HepG2 (cell line): ENCODE results near the gene ZMIZ2. TPM values are rescaled to one million over a fixed set of nuclear protein-coding genes. Genes with fewer than 3 reads are reported as not detected.

Experiments
- ADNP ChIP-seq: sonication (generic); formaldehyde crosslinking; IDR thresholded peaks from 2 replicates; pipeline ENCODE4 v1.4.0; 2020; ENCODE audit warnings: missing genetic modification reagents
- AFF4 ChIP-seq: sonication (generic); formaldehyde crosslinking; IDR thresholded peaks from 2 replicates; pipeline ENCODE4 v1.4.0; 2020; ENCODE audit warnings: missing genetic modification reagents
- ARID5B ChIP-seq: IDR thresholded peaks from 2 replicates; pipeline ENCODE4 v1.4.0; 2020; ENCODE audit warnings: mild to moderate bottlenecking, missing genetic modification reagents
- DMAP1 ChIP-seq: IDR thresholded peaks from 2 replicates; pipeline ENCODE4 v1.6.1; 2016
- ELF1 ChIP-seq: sonication (generic); formaldehyde crosslinking; IDR thresholded peaks from 2 replicates; pipeline ENCODE4 v1.4.0; 2020; ENCODE audit warnings: missing genetic modification reagents
- ELF3 ChIP-seq: IDR thresholded peaks from 2 replicates; pipeline ENCODE4 v1.6.1; 2016; ENCODE audit warnings: missing genetic modification reagents, missing compliant biosample characterization
- FOXK2 ChIP-seq: fragments of 450-650 bp; IDR thresholded peaks from 2 replicates; pipeline ENCODE4 v1.6.1; 2016
- GABPB1 ChIP-seq: IDR thresholded peaks from 2 replicates; pipeline ENCODE4 v1.6.1; 2016; ENCODE audit warnings: mild to moderate bottlenecking, missing genetic modification reagents, moderate library complexity, missing compliant biosample characterization
- HMGXB4 ChIP-seq, 2 experiments: sonication (generic) in 1 of 2; formaldehyde crosslinking in 1 of 2; IDR thresholded peaks; 2 replicates each; pipeline versions ENCODE4 v1.4.0 to v1.6.1; 2018 to 2020; ENCODE audit warnings: missing genetic modification reagents in 2 of 2, borderline replicate concordance in 1 of 2, low read depth in 1 of 2, mild to moderate bottlenecking in 1 of 2, missing biosample characterization in 1 of 2
- PCBP2 ChIP-seq: fragments of 200-400 bp; formaldehyde crosslinking; optimal IDR thresholded peaks from 2 replicates; pipeline ENCODE3; 2018; ENCODE audit warnings: low read length, low read depth; ENCODE audit not compliant: poor library complexity, severe bottlenecking
- POLR2G ChIP-seq: fragments of 200-400 bp; formaldehyde crosslinking; IDR thresholded peaks from 2 replicates; pipeline ENCODE4 v1.6.1; 2018; ENCODE audit warnings: mild to moderate bottlenecking, low read depth, low read length, moderate library complexity
- RXRB ChIP-seq: IDR thresholded peaks from 2 replicates; pipeline ENCODE4 v1.6.1; 2016; ENCODE audit warnings: borderline replicate concordance, missing genetic modification reagents, missing compliant biosample characterization
- SALL1 ChIP-seq: sonication (generic); formaldehyde crosslinking; IDR thresholded peaks from 2 replicates; pipeline ENCODE4 v1.8.0; 2022; ENCODE audit warnings: mild to moderate bottlenecking, missing genetic modification reagents
- SIX4 ChIP-seq: sonication (generic); formaldehyde crosslinking; IDR thresholded peaks from 2 replicates; pipeline ENCODE4 v1.4.0; 2020; ENCODE audit warnings: missing genetic modification reagents
- SMAD1 ChIP-seq: sonication (generic); formaldehyde crosslinking; IDR thresholded peaks from 2 replicates; pipeline ENCODE4 v1.4.0; 2020; ENCODE audit warnings: missing genetic modification reagents, low read depth, mild to moderate bottlenecking, borderline replicate concordance
- SOX5 ChIP-seq: IDR thresholded peaks from 2 replicates; pipeline ENCODE4 v1.6.1; 2016; ENCODE audit warnings: borderline replicate concordance
- THAP8 ChIP-seq: sonication (generic); formaldehyde crosslinking; IDR thresholded peaks from 2 replicates; pipeline ENCODE4 v1.5.1; 2020; ENCODE audit warnings: missing genetic modification reagents, mild to moderate bottlenecking, borderline replicate concordance
- ZMYM3 ChIP-seq: sonication (generic); formaldehyde crosslinking; IDR thresholded peaks from 2 replicates; pipeline ENCODE4 v1.5.1; 2020; ENCODE audit warnings: mild to moderate bottlenecking, missing genetic modification reagents
- ZNF564 ChIP-seq: sonication (generic); formaldehyde crosslinking; IDR thresholded peaks from 2 replicates; pipeline ENCODE4 v1.8.1; 2023; ENCODE audit warnings: mild to moderate bottlenecking, missing genetic modification reagents
- ZNF839 ChIP-seq: sonication (generic); formaldehyde crosslinking; IDR thresholded peaks from 2 replicates; pipeline ENCODE4 v1.4.0; 2020; ENCODE audit warnings: missing genetic modification reagents, mild to moderate bottlenecking, borderline replicate concordance
- polyA plus RNA-seq, 8 experiments: library from polyadenylated mRNA; depleted of rRNA in 3 of 8; stranded (reverse) in 7 of 8; unstranded in 1 of 8; fragments of >200 nt; fragmentation: Illumina TruSeq in 4 of 8; extraction: Trizol in 4 of 8; gene quantifications; 2 replicates each; pipeline versions ENCODE4 v1.2.1 to v1.2.3, GENCODE V29; 2011 to 2016; ENCODE audit warnings: low read depth in 4 of 8, missing spikeins in 1 of 8, mixed read lengths in 1 of 8; ENCODE audit not compliant: insufficient read depth in 1 of 8
- total RNA-seq, 5 experiments: library from RNA; depleted of rRNA; stranded (reverse); fragments of >200 nt; fragmentation: Illumina TruSeq; extraction: Trizol; gene quantifications; 2 replicates each; pipeline ENCODE4 v1.2.3, GENCODE V29; 2016; ENCODE audit warnings: low read depth in 1 of 5

Gene ZMIZ2
- total and polyA plus RNA-seq, 2 of the 13 experiments (the other 11 are each of a cell fraction or from before 2014, with no cell fraction given), result 4.9 to 7.9 TPM

GRCh38 chr7:44796034-44796503 lies 47.4 kb downstream of the ZMIZ2 start (continued):
- TF ChIP-seq ARID5B (CRISPR knock-in tag) (0 out of 2 replicates have a peak, but pooled peaks have one; percentile 28), ELF1 (peak; percentile 58; the same call in 1 of the 2 replicates), ZMYM3 (peak; percentile 99), FOXK2 (no peak), RXRB (CRISPR knock-in tag) (peak; percentile 64), SALL1 (CRISPR knock-in tag) (peak; percentile 71), THAP8 (CRISPR knock-in tag) (0 out of 2 replicates have a peak, but pooled peaks have one; percentile 55), GABPB1 (CRISPR knock-in tag) (peak; percentile 86), PCBP2 (no peak), ADNP (CRISPR knock-in tag) (peak; percentile 88; the same call in 1 of the 2 replicates), ELF3 (peak; percentile 13), POLR2G (no peak), HMGXB4 (CRISPR knock-in tag; IDR thresholded peaks at IDR 0.05; ENCODE audit: borderline replicate concordance in 1 of 2, low read depth in 1 of 2) (peak in 1 of 2 experiments; percentile 47; a peak in 2 of 4 replicates), ZNF839 (CRISPR knock-in tag) (peak; percentile 66; the same call in 1 of the 2 replicates), AFF4 (CRISPR knock-in tag) (no peak), SOX5 (CRISPR knock-in tag) (no peak), SMAD1 (CRISPR knock-in tag) (no peak), DMAP1 (CRISPR knock-in tag) (peak; percentile 30), SIX4 (CRISPR knock-in tag) (no peak), ZNF564 (CRISPR knock-in tag) (peak; percentile 23; the same call in 1 of the 2 replicates)
